SU-DHL-6 (cell line): ENCODE data around the gene SAG.

Experiments used
- H2AFZ ChIP-seq: fragments of 200-600 bp; sonication (generic); 2 replicates; pipeline ENCODE4 v1.6.1; 2014; ENCODE audit warnings: low read depth, mild to moderate bottlenecking, moderate library complexity, mixed read lengths, antibody characterized with exemption, low read length; ENCODE audit not compliant: severe bottlenecking
- H3F3A ChIP-seq: fragments of 200-600 bp; shearing (Covaris generic); 2 replicates; pipeline ENCODE4 v1.6.0; 2016; ENCODE audit warnings: antibody characterized with exemption, mild to moderate bottlenecking; ENCODE audit not compliant: insufficient read depth
- H3K27ac ChIP-seq: fragments of 200-600 bp; sonication (generic); 2 replicates; pipeline ENCODE4 v1.5.1; 2016; ENCODE audit warnings: low read depth, mild to moderate bottlenecking, low read length, moderate library complexity, mixed read lengths
- H3K27me3 ChIP-seq: fragments of 200-600 bp; sonication (generic), shearing (Covaris generic); 2 replicates; pipeline ENCODE4 v1.6.0; 2014; ENCODE audit warnings: mild to moderate bottlenecking, low read length
- H3K36me3 ChIP-seq: fragments of 200-600 bp; sonication (generic); 2 replicates; pipeline ENCODE4 v1.6.1; 2014; ENCODE audit warnings: mild to moderate bottlenecking, low read length, mixed read lengths
- H3K4me2 ChIP-seq: fragments of 300-600, 200-600 bp; shearing (Covaris generic), sonication (generic); 2 replicates; pipeline ENCODE4 v1.6.0; 2014; ENCODE audit warnings: low read length, low read depth, mild to moderate bottlenecking; ENCODE audit not compliant: poor library complexity, severe bottlenecking
- H3K4me3 ChIP-seq: fragments of 200-600 bp; sonication (generic); 2 replicates; pipeline ENCODE4 v1.5.1; 2014; ENCODE audit warnings: antibody characterized with exemption, low read length, mild to moderate bottlenecking, mixed read lengths; ENCODE audit not compliant: insufficient read depth, poor library complexity, severe bottlenecking
- H3K79me2 ChIP-seq: fragments of 200-600 bp; sonication (generic); 2 replicates; pipeline ENCODE4 v1.6.1; 2014; ENCODE audit warnings: mild to moderate bottlenecking, low read length, moderate library complexity; ENCODE audit not compliant: insufficient read depth
- H3K9ac ChIP-seq: fragments of 200-600 bp; sonication (generic); 2 replicates; pipeline ENCODE4 v1.7.0; 2014; ENCODE audit warnings: mild to moderate bottlenecking, low read length
- H3K9me2 ChIP-seq: fragments of 200-600 bp; sonication (generic); replicated peaks from 2 replicates; pipeline ENCODE4 v1.6.1; 2014; ENCODE audit warnings: low read length; ENCODE audit not compliant: insufficient read depth
- H3K9me3 ChIP-seq: fragments of 200-600 bp; sonication (generic); 2 replicates; pipeline ENCODE4 v1.6.1; 2014; ENCODE audit warnings: low read length, mixed read lengths; ENCODE audit not compliant: insufficient read depth
- H4K20me1 ChIP-seq: fragments of 200-600 bp; sonication (generic); 2 replicates; pipeline ENCODE4 v1.6.1; 2014; ENCODE audit warnings: low read depth, mild to moderate bottlenecking, antibody characterized with exemption, low read length, moderate library complexity, mixed read lengths
- EZH2phosphoT487 ChIP-seq: fragments of 200-600 bp; sonication (generic), shearing (Covaris generic); conservative IDR thresholded peaks from 2 replicates; pipeline ENCODE4 v1.6.1; 2018; ENCODE audit warnings: mild to moderate bottlenecking, antibody characterized with exemption, low read length, moderate library complexity, mixed read lengths
- TF ChIP-seq, protein P1 (sequence below): fragments of 200-600 bp; sonication (generic); IDR thresholded peaks from one replicate; pipeline ENCODE4 v1.5.1; 2017; ENCODE audit warnings: antibody characterized with exemption, mild to moderate bottlenecking, low read length, moderate library complexity; ENCODE audit not compliant: insufficient read depth, poor library complexity, severe bottlenecking

SAG gene

GRCh38 chr2:233287871-233288270 lies 19.7 kb upstream of the SAG start:
- H3K79me2 ChIP-seq = no peaks in the 10 kb centered on the region
- H3K4me2 ChIP-seq = no peak overlapping the region
- no peak overlapping the region for H3K27ac ChIP-seq
- no peaks in the 10 kb centered on the region for H4K20me1 ChIP-seq
- H3K36me3 ChIP-seq = peaks cover 18% of the 10 kb centered on the region; the same call in 1 of the 2 replicates
- H3K9me2 ChIP-seq = no peaks in the 10 kb centered on the region
- H3K9ac ChIP-seq = no peak overlapping the region
- no peaks in the 10 kb centered on the region for H3K27me3 ChIP-seq
- no peak overlapping the region for H2AFZ ChIP-seq
- H3F3A ChIP-seq = no peaks in the 10 kb centered on the region
- H3K4me3 ChIP-seq = no peak overlapping the region
- H3K9me3 ChIP-seq = no peaks in the 10 kb centered on the region
- TF ChIP-seq, protein P1, sequence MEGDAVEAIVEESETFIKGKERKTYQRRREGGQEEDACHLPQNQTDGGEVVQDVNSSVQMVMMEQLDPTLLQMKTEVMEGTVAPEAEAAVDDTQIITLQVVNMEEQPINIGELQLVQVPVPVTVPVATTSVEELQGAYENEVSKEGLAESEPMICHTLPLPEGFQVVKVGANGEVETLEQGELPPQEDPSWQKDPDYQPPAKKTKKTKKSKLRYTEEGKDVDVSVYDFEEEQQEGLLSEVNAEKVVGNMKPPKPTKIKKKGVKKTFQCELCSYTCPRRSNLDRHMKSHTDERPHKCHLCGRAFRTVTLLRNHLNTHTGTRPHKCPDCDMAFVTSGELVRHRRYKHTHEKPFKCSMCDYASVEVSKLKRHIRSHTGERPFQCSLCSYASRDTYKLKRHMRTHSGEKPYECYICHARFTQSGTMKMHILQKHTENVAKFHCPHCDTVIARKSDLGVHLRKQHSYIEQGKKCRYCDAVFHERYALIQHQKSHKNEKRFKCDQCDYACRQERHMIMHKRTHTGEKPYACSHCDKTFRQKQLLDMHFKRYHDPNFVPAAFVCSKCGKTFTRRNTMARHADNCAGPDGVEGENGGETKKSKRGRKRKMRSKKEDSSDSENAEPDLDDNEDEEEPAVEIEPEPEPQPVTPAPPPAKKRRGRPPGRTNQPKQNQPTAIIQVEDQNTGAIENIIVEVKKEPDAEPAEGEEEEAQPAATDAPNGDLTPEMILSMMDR = no peak
- no peak for TF ChIP-seq EZH2phosphoT487

- Histone ChIP-seq H3K9me3 (no peaks in the 10 kb centered on the region), H3K36me3 (peaks cover 17% of the 10 kb centered on the region; the same call in 1 of the 2 replicates), H3K27ac (no peak overlapping the region), H3K4me3 (no peak overlapping the region), H2AFZ (no peak overlapping the region), H3K27me3 (no peaks in the 10 kb centered on the region), H3F3A (no peaks in the 10 kb centered on the region), H3K4me2 (no peak overlapping the region), H3K79me2 (no peaks in the 10 kb centered on the region), H3K9ac (no peak overlapping the region), H3K9me2 (no peaks in the 10 kb centered on the region), H4K20me1 (no peaks in the 10 kb centered on the region)
- no peak for TF ChIP-seq EZH2phosphoT487
- TF ChIP-seq, protein P1 = no peak
These were observed 19.0 kb upstream of the SAG start for GRCh38 chr2:233288663-233289062.

DNA sequence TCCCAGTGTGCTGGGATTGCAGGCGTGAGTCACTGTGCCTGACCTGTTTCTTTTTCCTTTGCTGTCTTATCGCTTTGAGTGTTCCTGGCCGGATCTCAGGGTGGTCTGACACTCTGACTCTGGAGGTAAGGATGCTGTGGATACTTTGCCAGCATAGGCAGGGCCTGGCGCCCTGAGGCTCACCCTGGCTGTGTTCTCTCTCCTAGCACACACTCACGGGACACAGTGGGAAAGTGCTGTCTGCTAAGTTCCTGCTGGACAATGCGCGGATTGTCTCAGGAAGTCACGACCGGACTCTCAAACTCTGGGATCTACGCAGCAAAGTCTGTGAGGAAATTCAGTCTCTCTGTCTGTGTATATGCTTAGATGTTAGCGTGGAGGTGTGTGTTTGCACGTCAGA lies 18.0 kb upstream of the SAG start:
- TF ChIP-seq, protein P1 = no peak
- no peak for TF ChIP-seq EZH2phosphoT487
- Histone ChIP-seq H3K36me3 (peaks cover 17% of the 10 kb centered on the region; the same call in 1 of the 2 replicates), H3F3A (no peaks in the 10 kb centered on the region)

More for the DNA sequence above, 18.0 kb upstream of the SAG start:
- H3K4me3 ChIP-seq = no peak overlapping the region
- no peak overlapping the region for H2AFZ ChIP-seq
- H3K9me2 ChIP-seq = no peaks in the 10 kb centered on the region
- H3K27ac ChIP-seq = no peak overlapping the region
- no peaks in the 10 kb centered on the region for H3K79me2 ChIP-seq
- H3K9ac ChIP-seq = no peak overlapping the region
- H4K20me1 ChIP-seq = no peaks in the 10 kb centered on the region
- no peaks in the 10 kb centered on the region for H3K9me3 ChIP-seq
- H3K4me2 ChIP-seq = no peak overlapping the region
- H3K27me3 ChIP-seq = no peaks in the 10 kb centered on the region
